IMR-90 (cell line): Measurements from ENCODE around the gene DYSF.

Source experiments
- BHLHE40 ChIP-seq: fragments of 150-350 bp; IDR thresholded peaks from 2 replicates; pipeline ENCODE4 v1.6.1; 2016; ENCODE audit warnings: mild to moderate bottlenecking, low read depth, low read length
- POLR2A ChIP-seq: IDR thresholded peaks from 2 replicates; pipeline ENCODE4 v1.6.1; 2012; ENCODE audit warnings: mild to moderate bottlenecking, low read depth, low read length
- TF ChIP-seq, protein P1 (sequence below): conservative IDR thresholded peaks from 2 replicates; pipeline ENCODE4 v1.5.1; 2012; ENCODE audit warnings: mild to moderate bottlenecking, low read depth, low read length, improper control_type of control experiment

- TF ChIP-seq BHLHE40: no peak
- TF ChIP-seq, protein P1, sequence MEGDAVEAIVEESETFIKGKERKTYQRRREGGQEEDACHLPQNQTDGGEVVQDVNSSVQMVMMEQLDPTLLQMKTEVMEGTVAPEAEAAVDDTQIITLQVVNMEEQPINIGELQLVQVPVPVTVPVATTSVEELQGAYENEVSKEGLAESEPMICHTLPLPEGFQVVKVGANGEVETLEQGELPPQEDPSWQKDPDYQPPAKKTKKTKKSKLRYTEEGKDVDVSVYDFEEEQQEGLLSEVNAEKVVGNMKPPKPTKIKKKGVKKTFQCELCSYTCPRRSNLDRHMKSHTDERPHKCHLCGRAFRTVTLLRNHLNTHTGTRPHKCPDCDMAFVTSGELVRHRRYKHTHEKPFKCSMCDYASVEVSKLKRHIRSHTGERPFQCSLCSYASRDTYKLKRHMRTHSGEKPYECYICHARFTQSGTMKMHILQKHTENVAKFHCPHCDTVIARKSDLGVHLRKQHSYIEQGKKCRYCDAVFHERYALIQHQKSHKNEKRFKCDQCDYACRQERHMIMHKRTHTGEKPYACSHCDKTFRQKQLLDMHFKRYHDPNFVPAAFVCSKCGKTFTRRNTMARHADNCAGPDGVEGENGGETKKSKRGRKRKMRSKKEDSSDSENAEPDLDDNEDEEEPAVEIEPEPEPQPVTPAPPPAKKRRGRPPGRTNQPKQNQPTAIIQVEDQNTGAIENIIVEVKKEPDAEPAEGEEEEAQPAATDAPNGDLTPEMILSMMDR: no peak
- no peak for TF ChIP-seq POLR2A
These were observed 46.3 kb downstream of the DYSF start for GRCh38 chr2:71499691-71500090.
